Colonic mucosa (tissue), 4 donors: ENCODE measurements around the gene TRIM27. TPM values are rescaled to one million over a fixed set of nuclear protein-coding genes. Genes with fewer than 3 reads are reported as not detected.

Source experiments
- DNase-seq: peaks from one replicate; pipeline ENCODE4 v3.0.0-alpha.2; 2020
- H3K27ac ChIP-seq: fragments of 200-600 bp; one replicate; pipeline ENCODE4 v1.8.0; 2021
- H3K27me3 ChIP-seq: fragments of 200-600 bp; one replicate; pipeline ENCODE4 v1.8.0; 2021
- H3K36me3 ChIP-seq: fragments of 200-600 bp; one replicate; pipeline ENCODE4 v1.8.0; 2021
- H3K4me1 ChIP-seq: fragments of 200-600 bp; one replicate; pipeline ENCODE4 v1.8.0; 2021; ENCODE audit warnings: mild to moderate bottlenecking
- H3K4me3 ChIP-seq: fragments of 200-600 bp; one replicate; pipeline ENCODE4 v1.8.0; 2021
- H3K9ac ChIP-seq, 2 donors: one replicate each; pipeline ENCODE4 v1.7.0; 2013; ENCODE audit warnings: control low read depth in 2 of 2, low read depth in 2 of 2, low read length in 2 of 2
- H3K9me3 ChIP-seq: fragments of 200-600 bp; one replicate; pipeline ENCODE4 v1.8.0; 2021
- CTCF ChIP-seq: fragments of 200-600 bp; IDR thresholded peaks from one replicate; pipeline ENCODE4 v1.8.0; 2022; ENCODE audit warnings: antibody characterized with exemption, mild to moderate bottlenecking
- intact Hi-C: fragments of 100-400 bp; cut with DNase I; formaldehyde crosslinking; loops from one replicate; pipeline ENCODE4 v1.14.1; 2022
- total RNA-seq, 2 donors: library from RNA; stranded (reverse); fragmentation: NEBNext Ultra II Directional in 1 of 2; extraction: Animal tissue kit (Norgen Biotek cat#: 25700) in 1 of 2; gene quantifications; one replicate each; pipeline ENCODE4 v1.2.1, GENCODE V29; 2021
- donor health status: healthy.
- donor health status: DM: no; HTN: no; CAD: no.
- donor health status: DM: no; HTN: no; CAD: no.

Gene TRIM27
- total RNA-seq, 2 donors from 2014 or later = 26.9 to 47.7 TPM

GRCh38 chr6:28943557-28944411, 20.0 kb upstream of the TRIM27 start:
- intact Hi-C loops = loop anchor here (5.0 kb wide), 1 partner anchor 46 kb away; no protein-coding TSS in a partner anchor
- no peaks in the 10 kb centered on the region for H3K4me1 ChIP-seq
- peak overlapping the region; percentile 75 to 80 for H3K9ac ChIP-seq
- H3K27ac ChIP-seq = peak overlapping the region; percentile 83
- no peaks in the 10 kb centered on the region for H3K9me3 ChIP-seq
- H3K36me3 ChIP-seq = no peaks in the 10 kb centered on the region
- H3K27me3 ChIP-seq = no peaks in the 10 kb centered on the region
- DNase-seq = peak; percentile 86
- H3K4me3 ChIP-seq = peak overlapping the region; percentile 48
- no peak for TF ChIP-seq CTCF

- Histone ChIP-seq H3K27me3 (no peaks in the 10 kb centered on the region), H3K9me3 (no peaks in the 10 kb centered on the region), H3K4me3 (peak overlapping the region; percentile 48), H3K9ac (no peak overlapping the region), H3K27ac (no peak overlapping the region), H3K4me1 (no peaks in the 10 kb centered on the region), H3K36me3 (no peaks in the 10 kb centered on the region)
- no peak for TF ChIP-seq CTCF
- DNase-seq = no peak
- intact Hi-C loops = loop anchor here (5.0 kb wide), 1 partner anchor 46 kb away; no protein-coding TSS in a partner anchor
Measured at GRCh38 chr6:28943223-28943556, 19.4 kb upstream of the TRIM27 start.

- DNase-seq = no peak
- intact Hi-C loops = loop anchor here (2.0 to 5.0 kb wide), 2 partner anchors 41 to 45 kb away; no protein-coding TSS in a partner anchor
- H3K27me3 ChIP-seq = no peaks in the 10 kb centered on the region
- H3K4me1 ChIP-seq = no peaks in the 10 kb centered on the region
- peak overlapping the region; percentile 36 for H3K4me3 ChIP-seq
- H3K27ac ChIP-seq = peak overlapping the region; percentile 80
- peak overlapping the region; percentile 36 for H3K9ac ChIP-seq
- H3K36me3 ChIP-seq = no peaks in the 10 kb centered on the region
- H3K9me3 ChIP-seq = no peaks in the 10 kb centered on the region
- TF ChIP-seq CTCF = no peak
Measured at GRCh38 chr6:28941684-28942448, 18.1 kb upstream of the TRIM27 start.

GRCh38 chr6:28940858-28941683, 17.3 kb upstream of the TRIM27 start:
- Histone ChIP-seq H3K4me1 (no peaks in the 10 kb centered on the region), H3K27ac (peak overlapping the region; percentile 80), H3K9ac (peak overlapping the region; percentile 53 to 73), H3K36me3 (no peaks in the 10 kb centered on the region), H3K4me3 (peak overlapping the region; percentile 36), H3K27me3 (no peaks in the 10 kb centered on the region), H3K9me3 (no peaks in the 10 kb centered on the region)
- intact Hi-C loops = loop anchor here (2.0 to 5.0 kb wide), 2 partner anchors 42 to 44 kb away; no protein-coding TSS in a partner anchor
- peak; percentile 88 for DNase-seq
- no peak for TF ChIP-seq CTCF
